GM21528 (cell line): ENCODE results near the gene TBC1D13.

ENCODE experiments used
- ATAC-seq: cut with Tn5 transposase; IDR thresholded peaks from one replicate; pipeline ENCODE4 v1.9.1; 2021; ENCODE audit warnings: mild to moderate bottlenecking, moderate library complexity; ENCODE audit not compliant: unreplicated experiment, low FRiP score

Gene TBC1D13

DNA sequence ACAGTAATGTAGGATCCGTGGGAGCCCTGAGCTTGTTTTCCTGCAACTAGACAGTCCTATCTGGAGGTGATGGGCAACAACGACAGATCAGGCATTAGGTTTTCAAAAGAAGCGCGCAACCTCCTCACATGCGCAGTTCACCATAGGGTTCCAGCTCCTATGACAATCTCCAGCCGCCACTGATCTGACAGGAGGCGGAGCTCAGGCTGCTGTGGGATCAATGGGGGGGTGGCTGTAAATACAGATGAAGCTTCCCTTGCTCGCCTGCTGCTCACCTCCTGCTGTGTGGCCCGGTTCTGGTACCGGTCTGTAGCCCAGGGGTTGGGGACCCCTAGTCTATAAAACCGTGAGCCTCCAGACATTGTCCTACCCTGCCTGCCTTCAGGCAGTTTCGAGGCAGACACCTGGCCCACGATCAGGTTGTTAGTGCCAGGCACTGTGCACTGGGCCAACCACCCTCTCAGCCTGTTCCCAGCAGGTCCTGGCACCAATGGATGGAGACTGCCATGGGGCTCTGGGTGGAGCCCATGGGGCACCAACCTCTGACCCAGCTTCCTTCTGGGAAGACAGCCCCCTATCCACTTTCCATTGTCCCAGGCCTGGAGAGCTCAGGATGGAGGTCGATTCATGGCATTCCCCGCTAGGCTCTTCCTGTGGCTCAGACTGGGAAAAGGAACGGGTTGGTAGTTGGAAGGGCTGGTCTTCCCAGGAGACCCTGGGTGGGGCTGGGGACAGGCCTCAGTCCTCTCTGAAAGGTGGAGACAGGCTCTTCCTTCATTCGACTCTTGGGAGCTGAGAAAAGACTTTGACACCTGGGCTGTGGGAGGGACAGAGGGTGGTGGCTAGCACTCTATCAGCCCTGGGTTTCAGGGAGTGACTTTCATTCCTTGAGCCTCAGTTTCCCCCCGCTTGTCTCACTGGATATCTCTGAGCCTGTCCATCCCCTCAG lies 32.9 kb downstream of the TBC1D13 start:
- ATAC-seq = no peak

DNA sequence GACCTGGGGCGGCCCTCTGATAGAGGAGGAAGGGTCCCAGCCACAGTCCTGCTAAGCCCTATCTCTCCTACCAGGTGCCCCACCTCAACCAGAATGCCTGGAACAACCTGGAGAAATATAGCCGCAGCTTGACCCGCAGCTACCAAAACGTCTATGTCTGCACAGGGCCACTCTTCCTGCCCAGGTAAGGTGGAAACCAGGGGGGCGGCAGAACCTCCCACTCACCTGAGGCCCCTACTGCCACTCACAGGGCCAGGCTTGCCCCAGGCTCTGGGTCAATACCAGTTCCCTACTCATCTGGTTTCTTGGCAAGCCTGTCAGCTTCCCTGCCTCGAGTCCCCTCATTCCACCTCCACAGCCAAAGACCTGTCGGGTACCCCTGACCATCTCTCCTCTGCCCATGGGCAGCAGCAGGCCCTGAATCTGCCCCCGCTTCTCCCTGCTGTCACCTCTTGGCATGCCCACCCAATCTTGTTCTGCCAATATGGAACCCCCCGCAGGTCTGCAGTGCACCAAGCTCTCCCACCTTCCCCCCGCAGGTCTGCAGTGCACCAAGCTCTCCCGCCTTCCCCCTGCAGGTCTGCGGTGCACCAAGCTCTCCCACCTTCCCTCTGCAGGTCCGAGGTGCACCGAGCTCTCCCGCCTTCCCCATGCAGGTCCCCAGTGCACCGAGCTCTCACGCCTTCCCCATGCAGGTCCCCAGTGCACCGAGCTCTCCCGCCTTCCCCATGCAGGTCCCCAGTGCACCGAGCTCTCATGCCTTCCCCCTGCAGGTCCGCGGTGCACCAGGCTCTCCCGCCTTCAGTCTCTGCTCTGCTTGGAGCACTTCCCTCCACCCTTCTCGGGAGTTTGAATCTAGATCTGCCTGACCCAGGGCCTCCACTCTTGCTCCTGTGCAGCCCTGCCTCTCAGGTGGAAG lies 33.9 kb downstream of the TBC1D13 start:
- ATAC-seq = no peak

DNA sequence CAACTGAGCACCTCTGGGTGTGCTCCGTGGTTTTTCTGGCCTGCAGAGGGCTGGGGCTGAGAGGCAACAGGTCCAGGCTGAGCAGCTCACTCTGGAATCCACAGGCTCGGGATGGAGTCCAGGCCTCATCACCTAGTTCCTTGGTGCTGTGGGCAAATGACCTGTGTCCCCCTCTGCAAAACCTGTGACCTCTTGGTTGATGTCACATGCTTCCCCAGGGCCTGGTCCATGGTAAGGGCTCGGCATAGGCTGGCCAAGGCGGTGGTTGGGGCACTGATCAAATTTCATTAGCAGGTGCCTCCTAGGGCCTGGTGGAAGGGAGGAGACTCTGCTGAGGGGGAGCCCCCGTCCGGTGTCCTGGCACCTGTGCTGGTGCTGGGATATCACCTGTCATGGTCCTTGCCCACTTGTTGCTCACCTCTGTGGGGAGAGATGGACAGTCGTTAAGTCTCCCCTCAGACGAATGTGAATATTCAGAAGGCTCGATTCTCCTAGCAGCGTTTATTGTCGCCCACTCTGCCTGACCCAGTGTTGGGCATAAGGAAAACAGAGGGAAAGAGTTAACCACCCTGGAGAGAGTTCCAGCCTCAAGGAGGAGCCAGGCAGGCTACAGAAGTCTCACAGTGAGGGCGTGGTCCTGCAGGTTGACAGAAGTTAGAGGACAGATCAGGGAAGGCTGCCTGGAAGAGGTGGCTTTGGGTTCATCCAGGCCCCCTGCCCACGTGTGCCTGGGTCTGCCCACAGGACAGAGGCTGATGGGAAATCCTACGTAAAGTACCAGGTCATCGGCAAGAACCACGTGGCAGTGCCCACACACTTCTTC lies 34.7 kb downstream of the TBC1D13 start:
- no peak for ATAC-seq

DNA sequence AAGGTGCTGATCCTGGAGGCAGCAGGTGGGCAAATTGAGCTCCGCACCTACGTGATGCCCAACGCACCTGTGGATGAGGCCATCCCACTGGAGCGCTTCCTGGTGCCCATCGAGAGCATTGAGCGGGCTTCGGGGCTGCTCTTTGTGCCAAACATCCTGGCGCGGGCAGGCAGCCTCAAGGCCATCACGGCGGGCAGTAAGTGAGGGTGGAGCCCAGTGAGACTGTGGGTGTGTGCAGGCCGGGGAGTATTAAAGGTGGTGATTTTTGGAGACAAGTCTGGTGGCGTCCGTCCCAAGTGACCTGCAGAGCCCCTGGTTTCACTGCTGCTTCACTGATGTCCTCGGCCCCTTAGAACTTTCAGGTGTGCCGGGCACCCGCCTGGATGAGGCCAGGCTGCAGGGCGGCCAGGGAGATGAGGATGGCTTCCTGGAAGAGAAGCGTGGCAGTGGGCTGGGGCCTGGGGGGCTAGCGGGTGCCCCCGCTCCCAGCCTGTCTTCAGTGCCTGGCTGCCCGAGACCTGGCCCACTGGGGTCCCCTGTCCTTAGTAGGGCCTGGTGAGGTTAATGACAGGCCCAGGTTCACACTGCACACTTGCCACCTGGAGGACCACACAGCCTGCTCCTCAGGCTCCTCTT lies 35.5 kb downstream of the TBC1D13 start:
- ATAC-seq = no peak

DNA sequence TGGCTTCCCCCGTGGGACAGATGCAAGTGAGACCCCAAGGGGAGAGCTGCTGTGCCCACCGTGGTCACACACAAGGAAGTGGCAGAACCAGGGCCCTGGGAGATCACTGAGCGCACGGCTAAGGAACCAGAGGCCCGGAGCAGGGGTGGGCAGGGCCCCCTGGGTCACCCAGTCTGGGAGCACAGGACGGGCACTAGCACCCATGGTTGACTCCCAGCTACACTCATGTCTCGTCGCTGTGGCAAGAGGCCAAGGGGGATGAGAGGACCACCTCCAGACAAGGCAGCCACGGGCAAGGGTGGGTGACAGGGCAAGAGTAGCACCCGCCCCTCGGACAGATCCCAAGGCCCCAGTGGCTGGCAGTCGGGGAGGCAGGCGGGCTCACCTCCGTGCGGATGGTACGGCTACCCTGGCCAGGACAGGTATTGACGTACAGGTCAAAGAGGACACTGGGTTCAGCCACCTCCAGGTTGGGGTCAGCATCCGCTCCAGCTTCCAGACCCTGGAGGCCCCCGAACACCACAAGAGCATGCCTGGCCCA lies 36.4 kb downstream of the TBC1D13 start:
- no peak for ATAC-seq

DNA sequence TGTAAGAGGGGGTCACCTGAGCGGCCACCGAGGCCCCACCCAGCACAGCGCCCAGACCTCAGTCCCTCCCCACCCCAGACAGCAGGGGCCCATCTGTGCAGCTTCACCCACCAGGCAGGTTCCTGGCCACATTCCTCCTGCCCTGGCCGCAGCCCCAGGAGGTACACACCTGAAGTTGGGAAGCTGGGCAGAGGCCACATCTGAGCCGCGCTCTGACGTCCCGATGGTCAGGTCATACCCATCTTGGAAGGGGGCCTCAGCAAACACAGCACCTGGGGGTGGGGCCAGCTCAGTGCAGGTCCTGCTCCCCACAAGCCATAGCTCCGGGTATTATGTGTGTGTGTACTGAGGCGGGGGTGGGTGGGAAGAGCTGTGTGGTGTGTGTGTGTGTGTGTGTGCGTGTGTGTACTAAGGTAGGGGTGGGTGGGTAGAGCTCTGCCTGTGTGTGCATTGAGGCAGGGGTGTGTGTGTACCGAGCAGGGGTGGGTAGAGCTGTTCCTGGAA lies 36.9 kb downstream of the TBC1D13 start:
- no peak for ATAC-seq

DNA sequence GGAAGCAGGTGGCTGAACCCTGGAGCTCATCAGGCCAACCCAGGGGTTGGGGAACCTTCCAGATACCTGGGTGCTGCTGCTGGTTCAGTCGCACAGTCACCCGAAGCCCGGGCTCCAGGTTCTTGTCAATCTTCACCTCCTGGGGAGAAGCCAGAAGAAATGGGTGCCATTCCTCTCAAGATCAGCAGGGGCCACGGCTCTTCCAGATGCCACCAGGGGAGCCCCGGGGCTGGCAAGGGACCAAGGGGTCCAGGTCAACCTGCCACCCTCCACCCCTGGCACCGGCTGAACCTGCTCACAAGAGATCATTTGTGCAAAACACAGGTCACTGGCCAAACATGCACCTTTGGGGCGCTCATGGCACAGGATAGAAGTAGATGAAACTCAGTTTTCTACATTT lies 37.9 kb downstream of the TBC1D13 start:
- no peak for ATAC-seq

DNA sequence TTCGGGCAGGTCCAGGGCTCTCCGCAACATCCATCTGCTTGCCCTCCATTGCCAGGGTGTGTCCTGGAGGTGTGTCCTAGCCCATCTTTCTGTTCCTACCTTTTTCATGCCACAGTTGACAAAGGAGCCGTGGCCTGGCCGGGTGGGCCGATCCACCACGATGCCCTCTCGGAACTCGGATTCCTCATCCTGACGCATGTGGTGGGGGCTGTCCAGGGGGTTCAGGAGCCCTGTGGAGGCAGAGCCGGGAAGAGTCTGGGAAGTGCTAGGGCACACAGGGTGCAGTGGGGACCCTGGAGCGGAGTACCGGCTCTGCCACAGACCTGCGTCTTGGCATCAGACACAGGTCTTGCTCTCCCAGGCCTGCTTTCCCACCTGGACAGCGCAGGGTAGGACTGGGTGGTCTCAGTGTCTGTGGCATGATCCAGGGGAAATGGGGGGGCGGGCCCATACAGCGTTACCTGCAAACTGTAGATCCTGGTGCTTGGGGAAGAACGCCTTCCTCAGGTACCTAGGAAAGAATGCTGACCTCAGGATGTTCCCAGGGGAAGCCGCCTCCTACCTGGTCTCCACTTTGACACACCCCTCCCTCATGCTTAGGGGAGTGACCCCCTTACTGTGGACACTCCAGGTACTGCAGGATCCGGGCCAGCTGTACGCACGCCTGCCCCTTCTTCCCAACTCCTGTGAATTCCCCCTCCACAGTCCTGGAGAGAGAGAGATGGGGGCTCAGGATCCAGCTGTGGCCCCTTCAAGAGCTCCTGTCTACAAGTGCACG lies 39.1 kb downstream of the TBC1D13 start:
- ATAC-seq = no peak

DNA sequence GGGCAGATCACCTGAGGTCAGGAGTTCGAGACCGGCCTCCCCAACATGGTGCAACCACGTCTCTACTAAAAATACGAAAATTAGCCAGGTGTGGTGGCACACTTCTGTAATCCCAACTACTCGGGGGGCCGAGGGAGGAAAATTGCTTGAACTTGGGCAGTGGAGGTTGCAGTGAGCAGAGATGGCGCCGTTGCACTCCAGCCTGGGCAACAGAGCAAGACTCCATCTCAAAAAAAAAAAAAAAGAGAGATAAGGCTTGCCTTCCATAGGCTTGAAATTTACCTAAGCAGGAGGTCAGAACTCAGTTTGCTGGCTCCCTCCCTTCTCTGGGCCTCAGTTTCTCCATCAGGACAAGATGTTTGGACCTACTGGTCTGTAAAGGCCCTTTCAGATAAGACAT lies 41.2 kb downstream of the TBC1D13 start:
- no peak for ATAC-seq

DNA sequence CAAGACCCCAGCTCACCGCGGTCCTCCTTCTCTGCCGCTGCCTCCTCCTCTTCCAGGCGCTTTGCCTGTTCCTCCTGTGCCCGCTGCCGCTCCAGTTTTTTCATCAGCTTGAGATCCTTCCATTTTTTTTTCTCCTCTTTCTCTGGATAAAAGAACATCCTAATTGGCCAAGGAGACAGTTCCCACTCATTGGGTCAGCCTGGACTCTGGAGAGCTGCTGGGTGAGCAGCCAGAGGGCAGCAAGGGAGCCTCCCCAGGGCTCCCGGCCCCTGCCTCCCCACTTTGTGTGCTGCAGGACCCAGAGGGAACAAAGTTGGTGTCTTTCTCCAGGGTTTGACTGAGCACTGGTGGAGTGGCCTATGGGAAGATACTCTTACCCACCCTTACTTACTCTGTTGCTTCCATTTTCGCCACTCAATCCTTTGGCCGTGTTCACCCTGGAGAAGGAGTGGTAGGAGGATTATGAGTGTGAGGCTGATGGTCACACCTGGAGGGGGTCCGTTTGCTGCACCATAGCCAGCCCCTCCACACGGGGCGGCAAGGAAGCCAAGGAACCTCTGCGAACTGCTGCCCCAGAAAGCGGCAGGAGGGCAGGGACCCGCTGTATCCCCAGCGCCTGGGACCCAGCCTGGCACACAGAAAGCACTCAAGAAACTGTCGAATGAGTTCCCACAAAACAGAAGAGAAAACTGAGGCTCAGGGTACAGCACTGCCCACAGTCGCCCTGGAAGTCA lies 41.8 kb downstream of the TBC1D13 start:
- peak; percentile 15 for ATAC-seq

DNA sequence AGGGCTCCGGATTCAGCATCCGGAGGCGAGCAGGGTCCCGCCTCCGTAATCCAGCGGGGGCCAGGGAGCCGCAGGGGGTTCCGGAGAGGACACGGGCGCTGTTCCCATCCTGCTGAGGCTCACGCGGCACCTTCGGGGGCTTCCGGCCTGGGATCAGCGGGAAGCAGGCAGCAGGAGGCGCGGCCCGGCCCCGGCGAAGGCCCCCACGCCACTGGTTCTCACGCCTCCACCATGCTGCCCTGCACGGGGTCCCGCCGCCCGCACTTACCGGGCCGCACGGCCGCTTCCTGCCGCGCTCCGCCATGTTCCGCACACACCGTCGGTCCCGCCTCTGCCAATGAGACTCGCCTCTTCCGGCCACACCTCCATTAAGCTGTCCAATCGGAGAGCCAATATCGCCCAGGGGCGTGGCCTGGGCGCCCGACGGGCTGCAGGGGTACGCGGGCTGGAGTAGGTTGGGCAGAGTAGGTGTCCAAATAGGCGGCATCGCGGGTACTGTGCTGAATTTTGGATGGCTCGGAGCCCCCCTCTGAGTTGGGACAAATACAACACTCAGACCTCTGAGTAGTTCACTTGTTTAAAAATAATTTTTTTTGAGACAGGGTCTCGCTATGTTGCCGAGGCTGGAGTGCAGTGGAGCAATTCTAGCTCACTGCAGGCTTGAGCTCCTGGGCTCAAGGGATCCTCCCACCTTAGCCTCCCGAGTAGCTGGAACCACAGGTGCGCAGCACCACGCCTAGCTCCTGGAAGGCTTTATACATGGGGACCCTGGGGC lies 42.6 kb downstream of the TBC1D13 start, which contains the start of gene SPOUT1:
Gene SPOUT1 (minus strand): TSS at position 318 of the 775 bp plus-strand sequence. CDS start 14 bp downstream, at position 304.
- peak; percentile 97 for ATAC-seq

DNA sequence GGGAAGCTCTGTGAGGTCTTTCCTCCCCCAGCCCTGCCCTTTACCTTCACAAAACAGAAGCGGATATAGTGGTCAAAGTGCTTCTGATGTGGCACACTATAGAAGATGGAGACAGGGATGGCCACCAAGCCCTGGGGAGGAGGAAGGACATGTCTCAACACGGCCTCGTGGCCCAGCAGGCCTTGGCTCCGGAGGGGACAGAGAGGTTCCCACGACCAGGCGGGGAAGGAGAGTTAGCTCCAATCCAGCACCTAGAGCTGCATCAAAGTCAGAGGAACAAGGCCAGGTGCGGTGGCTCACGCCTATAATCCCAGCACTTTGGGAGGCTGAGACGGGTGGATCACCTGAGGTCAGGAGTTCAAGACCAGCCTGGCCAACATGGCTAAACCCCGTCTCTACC lies 46.6 kb downstream of the TBC1D13 start:
- no peak for ATAC-seq

DNA sequence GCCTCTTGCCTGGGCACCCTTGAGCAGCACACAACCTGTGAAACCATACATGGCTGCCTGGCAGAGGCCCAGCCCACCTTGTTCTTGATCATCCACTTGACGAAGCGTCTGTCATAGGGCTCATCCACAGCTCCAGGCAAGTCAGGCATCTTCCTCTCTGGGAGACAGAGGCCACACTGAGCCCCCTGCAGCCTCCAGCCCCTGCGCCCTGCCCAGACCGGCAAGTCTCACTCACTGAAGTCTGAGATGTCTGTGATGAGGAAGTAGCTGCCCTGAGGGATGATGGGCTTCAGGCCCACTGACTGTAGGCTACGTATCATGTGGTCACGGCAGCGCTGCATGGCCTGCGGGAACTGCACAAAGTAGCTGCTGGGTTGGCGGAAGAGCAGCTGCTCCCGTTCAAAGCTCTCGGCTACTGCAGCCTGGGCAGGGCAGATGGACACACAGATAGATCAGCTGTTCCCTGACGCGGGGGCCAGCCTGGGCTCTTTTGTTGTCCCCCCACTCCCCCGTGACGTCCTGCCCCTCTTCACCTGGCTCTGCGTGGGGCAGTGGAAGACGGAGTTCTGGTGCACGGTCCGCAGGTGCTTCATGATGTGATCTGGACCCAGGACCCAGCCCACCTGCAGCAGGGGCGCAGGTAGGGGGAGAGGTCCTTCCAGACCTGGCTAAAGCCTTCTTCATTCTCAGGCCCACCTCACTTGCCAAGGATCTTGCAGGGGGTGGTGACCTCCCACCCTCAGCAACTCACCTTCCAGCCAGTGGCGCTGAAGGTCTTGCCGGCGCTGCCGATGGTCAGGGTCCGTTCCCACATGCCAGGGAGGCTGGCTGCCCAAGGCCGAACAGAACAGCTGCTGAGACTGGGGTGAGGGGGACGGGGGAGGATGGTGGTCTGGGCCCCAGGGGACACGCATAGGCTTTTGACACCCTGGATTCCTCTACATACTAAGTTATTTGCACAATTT lies 48.5 kb downstream of the TBC1D13 start:
- ATAC-seq = no peak

DNA sequence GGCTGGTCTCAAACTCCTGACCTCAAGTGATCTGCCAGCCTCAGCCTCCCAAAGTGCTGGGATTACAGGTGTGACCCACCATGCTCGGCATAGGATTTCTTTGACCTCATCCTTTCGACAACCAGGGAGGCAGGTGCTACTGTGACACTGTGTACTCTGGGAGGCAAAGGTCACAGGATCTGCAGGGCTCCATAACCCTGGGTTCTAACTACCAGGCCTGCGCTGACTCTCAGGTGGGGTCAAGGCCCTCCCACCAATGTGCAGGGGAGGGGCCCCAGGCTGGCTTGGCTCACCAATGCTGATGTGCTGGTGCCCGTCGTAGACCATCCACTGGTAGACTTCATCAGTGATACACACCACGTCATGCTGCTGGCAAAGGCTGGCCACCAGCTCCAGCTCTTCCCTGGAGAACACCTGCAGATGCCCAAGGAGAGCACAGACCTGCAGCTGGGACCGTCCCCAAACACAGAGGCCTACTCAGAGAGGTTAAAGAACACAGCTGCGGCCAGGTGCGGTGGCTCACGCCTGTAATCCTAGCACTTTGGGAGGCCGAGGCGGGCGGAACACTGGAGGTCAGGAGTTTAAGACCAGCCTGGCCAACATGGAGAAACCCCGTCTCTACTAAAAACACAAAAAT lies 49.6 kb downstream of the TBC1D13 start:
- ATAC-seq = no peak

DNA sequence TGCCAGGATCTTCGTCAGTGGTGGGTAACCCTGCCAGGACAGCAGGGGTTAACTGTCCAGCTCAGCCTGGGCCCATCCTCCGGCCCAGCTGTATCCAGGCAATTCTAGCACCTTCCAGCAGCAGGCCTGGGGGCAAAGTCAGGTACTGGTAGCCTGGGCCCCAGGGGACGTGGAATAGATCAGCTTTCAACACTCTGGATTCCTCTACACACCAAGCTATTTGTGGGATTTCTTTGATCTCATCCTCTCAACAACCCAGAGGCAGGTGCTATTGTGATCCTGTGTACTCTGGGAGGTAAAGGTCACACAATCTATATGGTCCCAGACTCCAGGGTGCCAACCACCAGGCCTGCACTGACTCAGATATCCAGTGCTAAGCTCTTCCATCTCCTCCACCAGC lies 51.3 kb downstream of the TBC1D13 start:
- no peak for ATAC-seq

DNA sequence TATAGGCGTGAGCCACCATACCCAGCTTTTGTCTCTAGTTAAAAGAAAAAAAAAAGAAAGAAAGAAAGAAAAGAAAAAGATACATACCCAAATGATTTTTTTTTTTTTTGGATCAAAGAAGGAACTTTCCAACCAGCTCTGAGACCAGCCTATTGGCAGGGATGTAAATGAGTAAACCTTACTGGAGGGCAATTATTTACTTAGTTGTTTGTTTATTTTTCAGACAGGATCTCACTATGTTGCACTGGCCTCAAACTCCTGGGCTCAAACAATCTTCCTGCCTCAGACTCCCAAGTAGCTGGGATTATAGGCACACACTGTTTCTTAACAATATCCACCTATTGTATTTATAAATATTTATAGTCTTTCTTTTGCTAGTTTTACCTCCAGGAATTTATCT lies 53.5 kb downstream of the TBC1D13 start:
- ATAC-seq = no peak
